ENCODE results near the gene SLIT3.

The SLIT3 gene

GRCh38 chr5:168860081-168860480 lies 440.9 kb downstream of the SLIT3 start:
- DNase-seq (ENCODE audit: low read depth) = no peak

DNA sequence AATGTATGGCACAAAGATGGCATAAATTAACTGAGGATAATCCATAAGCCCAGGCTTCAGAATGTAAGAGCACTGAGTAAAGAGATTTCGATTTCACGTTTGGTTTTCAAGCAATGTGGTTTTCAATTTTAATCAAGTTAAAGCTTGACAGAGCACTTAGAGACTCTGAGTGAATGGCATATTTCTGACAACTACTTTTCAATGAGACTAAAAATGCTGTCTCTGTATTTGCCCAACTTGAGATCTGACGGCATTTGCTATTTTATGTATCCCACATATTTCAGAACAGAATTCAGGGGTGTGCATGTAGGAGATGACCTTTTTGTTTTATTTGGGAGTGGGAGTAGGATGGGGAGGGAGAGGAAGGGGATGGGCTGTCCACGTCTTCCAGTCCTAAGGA lies 441.5 kb downstream of the SLIT3 start:
- DNase-seq (ENCODE audit: low read depth) = no peak

- no peak for DNase-seq (ENCODE audit: low read depth)
These were observed 441.9 kb downstream of the SLIT3 start for GRCh38 chr5:168858994-168859393.

DNA sequence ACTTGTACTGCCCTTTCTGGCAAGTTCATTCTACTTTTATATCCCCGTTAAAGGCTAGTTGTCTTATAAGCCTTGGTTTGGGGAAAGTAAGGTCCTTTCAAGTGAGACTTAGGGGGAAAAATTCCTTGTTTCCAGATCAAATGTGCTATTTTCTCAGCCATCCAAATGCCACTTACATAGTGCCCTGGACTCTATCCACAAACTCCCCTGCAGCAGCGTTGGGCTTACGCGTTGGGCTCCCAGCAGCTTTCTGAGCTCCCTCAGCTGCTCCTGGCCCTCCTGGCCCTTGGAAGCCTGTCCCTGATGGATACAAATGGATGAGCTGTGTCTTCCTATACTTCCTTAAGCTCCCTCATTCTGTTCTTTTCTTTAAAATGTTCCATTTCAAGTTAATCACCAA lies 442.6 kb downstream of the SLIT3 start:
- DNase-seq (ENCODE audit: low read depth) = no peak

GRCh38 chr5:168853972-168854371 lies 447.0 kb downstream of the SLIT3 start:
- DNase-seq (ENCODE audit: low read depth) = no peak

DNA sequence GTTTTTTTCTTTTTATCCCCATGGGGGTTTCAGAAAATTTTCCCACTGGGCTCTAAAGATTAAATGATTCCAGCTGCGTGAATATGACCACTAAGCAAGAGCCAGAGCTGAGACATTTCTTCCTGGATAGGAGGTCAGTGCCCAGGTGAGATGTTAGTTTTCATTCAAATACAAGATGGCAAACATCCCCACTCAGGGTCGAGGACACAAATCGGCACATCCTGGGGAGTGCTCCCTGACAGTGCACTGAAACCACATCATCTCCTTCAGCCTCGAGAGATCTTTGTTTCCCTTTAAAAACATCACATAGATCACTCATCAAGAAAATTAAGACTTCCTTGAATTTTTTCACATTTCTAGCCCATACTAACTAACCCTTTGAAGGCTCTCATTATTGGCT lies 448.6 kb downstream of the SLIT3 start:
- DNase-seq (ENCODE audit: low read depth) = no peak

- peak; percentile 48 for DNase-seq (ENCODE audit: low read depth)
These were observed 449.0 kb downstream of the SLIT3 start for GRCh38 chr5:168851902-168852321.

DNA sequence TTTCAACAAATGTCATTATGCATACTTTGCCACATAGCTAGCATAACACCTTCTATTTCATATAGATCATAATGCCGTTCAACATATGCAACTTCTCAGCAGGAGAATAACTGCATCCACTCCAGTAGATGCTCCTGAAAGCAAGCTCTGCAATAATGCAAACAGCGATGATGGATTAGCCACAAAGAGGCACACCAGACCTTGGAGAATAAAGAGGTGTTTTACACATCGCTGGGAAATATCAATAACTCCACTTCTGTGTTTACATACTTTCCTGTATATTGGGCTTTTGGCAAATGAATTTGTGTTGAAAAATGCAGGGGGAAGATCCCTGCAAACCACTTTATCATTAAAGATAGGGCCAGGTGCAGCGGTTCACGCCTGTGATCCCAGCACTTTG lies 450.3 kb downstream of the SLIT3 start:
- no peak for DNase-seq (ENCODE audit: low read depth)

DNA sequence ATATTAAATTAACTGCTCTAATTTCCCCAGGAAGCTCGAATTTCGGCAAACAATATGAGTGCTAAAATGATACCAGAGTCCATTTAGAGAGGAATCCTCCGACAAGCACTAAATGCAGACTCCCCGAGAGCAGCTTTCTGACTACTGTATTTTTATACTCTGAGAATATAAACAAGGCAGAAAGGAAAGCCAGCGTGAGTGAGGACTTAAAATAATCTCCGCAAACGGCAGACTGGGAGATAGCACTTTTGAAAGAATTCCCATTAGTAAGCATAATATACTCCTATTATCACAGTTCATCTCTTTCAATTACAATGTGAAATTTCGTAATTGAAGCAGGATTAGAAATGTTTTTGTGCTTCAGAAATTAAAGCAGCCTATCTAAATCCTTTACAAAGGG lies 452.4 kb downstream of the SLIT3 start:
- no peak for DNase-seq (ENCODE audit: low read depth)

- DNase-seq (ENCODE audit: low read depth) = no peak
These were observed 453.3 kb downstream of the SLIT3 start for GRCh38 chr5:168847511-168848073.

- no peak for DNase-seq (ENCODE audit: low read depth)
These were observed 456.0 kb downstream of the SLIT3 start for GRCh38 chr5:168844922-168845296.

DNA sequence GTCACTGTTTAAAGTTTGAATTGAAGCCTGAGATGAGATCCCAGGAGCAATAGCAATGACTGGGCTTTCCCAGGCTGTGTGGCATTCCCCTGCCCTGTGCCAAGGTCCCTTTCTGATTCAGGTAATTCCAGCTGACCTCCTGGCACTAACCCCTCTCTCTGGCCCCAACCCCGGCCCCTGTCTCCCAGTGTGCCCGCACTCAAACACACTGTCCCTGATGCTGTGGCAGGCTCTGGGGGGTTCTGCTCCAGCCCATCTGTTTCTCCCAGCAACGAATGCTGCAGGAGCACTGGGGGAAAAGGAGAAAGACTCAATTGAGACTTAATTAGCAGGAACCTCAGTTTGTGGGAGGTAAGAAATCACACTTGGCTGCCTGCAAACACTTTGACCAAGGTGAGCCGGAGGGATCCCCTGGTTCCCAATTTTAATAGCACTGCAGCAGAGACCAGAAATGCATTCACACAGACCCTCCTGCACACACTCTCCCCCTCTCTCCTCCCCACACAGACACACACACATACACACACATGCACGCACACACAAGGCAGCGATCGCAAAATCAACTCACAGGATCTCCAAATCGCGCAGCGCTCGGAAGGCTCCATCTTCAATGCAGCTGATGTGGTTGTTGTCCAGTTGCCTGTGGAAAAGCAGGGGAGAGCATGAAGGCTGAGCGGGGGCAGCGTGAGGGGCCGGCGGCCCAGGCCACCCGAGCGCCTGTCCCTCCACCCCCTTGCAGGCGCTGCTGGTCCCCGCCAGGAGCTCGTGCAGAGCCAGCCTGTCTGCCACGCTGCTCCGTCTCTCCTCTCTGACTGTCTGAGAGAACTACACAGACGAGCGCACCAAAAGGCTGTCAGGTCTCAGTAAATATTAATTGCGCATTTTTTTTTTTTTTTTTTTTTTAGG lies 456.7 kb downstream of the SLIT3 start:
- DNase-seq (ENCODE audit: low read depth) = no peak

- no peak for DNase-seq (ENCODE audit: low read depth)
These were observed 457.5 kb downstream of the SLIT3 start for GRCh38 chr5:168843277-168844015.

- no peak for DNase-seq (ENCODE audit: low read depth)
These were observed 458.3 kb downstream of the SLIT3 start for GRCh38 chr5:168842571-168843205.

GRCh38 chr5:168837852-168838251 lies 463.1 kb downstream of the SLIT3 start:
- no peak for DNase-seq (ENCODE audit: low read depth)

DNA sequence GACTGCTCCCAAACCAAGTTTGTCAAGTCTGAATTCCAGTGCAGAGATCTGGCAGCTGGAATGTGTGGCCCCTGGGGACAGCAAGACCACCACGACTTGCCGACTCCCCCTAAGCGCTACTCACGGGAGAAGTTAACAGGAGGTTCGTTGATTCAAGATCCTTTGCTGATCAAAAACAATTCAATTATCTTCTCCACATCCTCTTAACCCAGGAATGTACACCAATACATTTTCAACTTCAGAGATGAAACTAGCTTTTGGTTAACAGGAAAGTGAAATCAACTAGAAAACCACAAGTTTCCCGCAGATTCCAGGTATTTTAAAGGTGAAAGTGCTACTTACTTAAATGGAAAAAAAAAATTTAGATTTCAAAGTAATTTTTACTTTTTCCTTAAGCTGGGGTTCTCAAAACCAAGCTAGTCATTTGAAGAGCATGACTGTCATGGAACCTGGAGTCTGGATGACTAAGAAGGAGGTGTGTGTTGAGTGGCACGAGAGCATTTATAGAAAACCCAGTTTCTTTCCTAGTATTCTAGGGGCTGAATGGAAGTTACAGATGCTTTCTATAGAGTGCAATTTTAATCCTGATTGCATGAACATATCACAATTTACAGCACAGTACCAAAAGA lies 464.2 kb downstream of the SLIT3 start:
- no peak for DNase-seq (ENCODE audit: low read depth)

DNA sequence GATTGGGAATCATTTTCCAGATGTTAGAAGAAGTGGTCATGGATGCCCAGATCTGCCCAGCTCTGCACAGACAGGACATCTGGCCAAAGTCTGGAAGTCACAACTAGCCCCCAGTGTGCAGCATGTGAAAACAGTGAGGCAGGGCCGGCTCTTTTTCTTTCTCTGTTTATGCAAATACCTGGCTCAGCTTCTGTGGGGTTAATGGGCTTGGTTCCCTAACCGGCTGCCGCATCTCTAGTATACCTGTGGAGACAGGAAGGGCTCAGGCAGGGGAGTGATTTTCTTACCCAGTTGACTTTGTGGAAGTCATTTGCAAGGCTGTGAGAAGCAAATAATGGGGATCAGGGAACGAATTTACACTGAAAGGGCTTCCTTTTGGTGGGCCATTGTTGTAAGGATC lies 467.0 kb downstream of the SLIT3 start:
- DNase-seq (ENCODE audit: low read depth) = no peak

GRCh38 chr5:168833383-168833782 lies 467.6 kb downstream of the SLIT3 start:
- DNase-seq (ENCODE audit: low read depth) = no peak

- no peak for DNase-seq (ENCODE audit: low read depth)
These were observed 468.6 kb downstream of the SLIT3 start for GRCh38 chr5:168832308-168832707.

DNA sequence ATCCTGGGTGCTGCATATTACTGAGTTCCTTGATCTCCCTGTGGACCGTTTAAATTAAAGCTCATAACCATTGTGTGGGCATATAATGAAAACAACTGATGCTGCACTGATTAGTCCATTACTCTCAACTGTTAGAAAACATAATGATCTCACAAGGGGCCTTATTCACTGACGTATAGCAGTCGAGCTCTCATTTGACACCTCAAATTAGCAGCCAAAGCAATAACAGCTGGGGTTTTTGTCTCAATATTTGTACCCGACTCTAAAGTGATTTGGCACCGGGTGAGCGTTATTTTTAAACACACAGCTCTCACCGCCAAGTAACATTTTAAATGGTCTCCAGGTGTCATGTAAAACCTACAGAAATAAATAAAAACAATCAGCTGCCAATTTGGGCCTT lies 469.6 kb downstream of the SLIT3 start:
- no peak for DNase-seq (ENCODE audit: low read depth)

GRCh38 chr5:168830833-168831232 lies 470.1 kb downstream of the SLIT3 start:
- no peak for DNase-seq (ENCODE audit: low read depth)

DNA sequence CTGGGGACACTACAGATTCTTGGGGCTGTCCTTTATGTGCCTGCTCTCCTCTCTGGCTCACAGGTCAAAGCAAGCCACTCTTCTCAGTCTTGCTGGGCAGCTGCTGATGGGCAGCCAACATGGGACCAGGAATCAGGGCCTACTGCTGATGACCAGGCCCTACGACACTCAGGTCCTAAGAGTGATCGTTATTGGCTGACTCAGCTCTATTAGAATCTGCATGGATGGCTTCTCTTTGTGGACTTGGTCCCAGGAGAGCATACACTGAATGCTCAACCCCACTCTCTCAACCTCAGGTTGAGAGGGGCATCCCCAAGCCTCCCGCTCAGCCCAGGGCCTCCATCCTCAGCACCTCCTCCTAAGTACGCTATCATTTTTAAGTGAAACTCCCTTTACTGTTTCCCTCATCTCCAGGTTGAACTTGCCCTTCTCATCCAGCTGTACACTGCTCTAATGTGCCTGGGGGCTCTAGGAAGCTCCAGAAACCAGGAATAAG lies 471.0 kb downstream of the SLIT3 start:
- no peak for DNase-seq (ENCODE audit: low read depth)

Measured in iris pigment epithelial cell (primary cell).